Measurements from ENCODE around the gene C9orf153. TPM values are rescaled to one million over a fixed set of nuclear protein-coding genes. Genes with fewer than 3 reads are reported as not detected.

C9orf153 gene
- total RNA-seq, 2 donors from 2014 or later = 0.26 to 1.0 TPM

- H3K36me3 Mint-ChIP-seq (ENCODE audit: low read depth) = peaks cover 50% of the 10 kb centered on the region
- peak overlapping the region; percentile 89 for H3K4me3 Mint-ChIP-seq
- H3K27ac Mint-ChIP-seq = peak overlapping the region; percentile 79
- ATAC-seq (replicated peaks) = peak; percentile 3
- H3K4me1 Mint-ChIP-seq = peaks cover 23% of the 10 kb centered on the region
- H3K27me3 Mint-ChIP-seq = no peaks in the 10 kb centered on the region
- no peaks in the 10 kb centered on the region for H3K9me3 Mint-ChIP-seq
These were observed 22.2 kb upstream of the C9orf153 start for GRCh38 chr9:86281593-86282076.

DNA sequence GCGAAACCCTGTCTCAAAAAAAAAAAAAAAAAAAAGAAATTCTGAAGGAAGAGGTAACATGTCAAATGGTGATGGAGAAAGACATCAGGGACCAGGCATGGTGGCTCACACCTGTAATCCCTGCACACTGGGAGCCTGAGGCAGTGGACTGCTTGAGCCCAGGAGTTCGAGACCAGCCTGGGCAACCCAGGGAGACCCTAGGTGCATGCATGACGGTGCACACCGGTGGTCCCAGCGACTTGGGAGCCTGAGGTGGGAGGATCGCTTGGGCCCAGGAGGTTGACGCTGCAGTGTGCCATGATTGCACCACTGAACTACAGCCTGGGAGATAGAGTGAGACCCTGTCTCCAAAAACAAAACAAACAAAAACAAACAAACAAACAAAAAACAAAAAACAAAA, 21.1 kb upstream of the C9orf153 start:
- H3K9me3 Mint-ChIP-seq = no peaks in the 10 kb centered on the region
- H3K27me3 Mint-ChIP-seq = no peaks in the 10 kb centered on the region
- H3K27ac Mint-ChIP-seq = no peak overlapping the region
- ATAC-seq (replicated peaks) = no peak
- H3K4me1 Mint-ChIP-seq = peaks cover 23% of the 10 kb centered on the region
- peaks cover 47% of the 10 kb centered on the region for H3K36me3 Mint-ChIP-seq (ENCODE audit: low read depth)
- peak overlapping the region; percentile 89 for H3K4me3 Mint-ChIP-seq

DNA sequence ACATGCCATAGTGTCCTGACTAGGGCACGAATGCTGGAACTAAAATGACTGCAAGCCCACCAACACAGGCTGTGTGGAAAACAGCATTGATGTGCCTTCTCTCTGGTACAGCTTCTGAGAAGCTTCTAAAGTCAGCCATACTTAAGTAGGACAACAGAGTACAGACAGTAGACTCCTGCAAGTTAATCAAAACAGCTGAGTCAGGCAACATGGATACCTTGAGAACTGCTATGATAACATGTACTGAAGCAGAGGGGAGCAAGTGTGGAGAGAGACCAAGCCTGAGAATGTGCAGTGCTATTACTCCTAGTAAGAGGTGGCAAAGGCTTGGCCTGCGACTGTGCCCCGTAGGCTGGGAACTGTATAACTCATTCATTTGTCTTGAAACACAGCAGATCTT, 20.4 kb upstream of the C9orf153 start:
- Mint-ChIP-seq H3K4me1 (peaks cover 23% of the 10 kb centered on the region), H3K36me3 (ENCODE audit: low read depth) (peaks cover 54% of the 10 kb centered on the region), H3K27me3 (no peaks in the 10 kb centered on the region), H3K9me3 (no peaks in the 10 kb centered on the region), H3K4me3 (peak overlapping the region; percentile 89), H3K27ac (no peak overlapping the region)
- no peak for ATAC-seq (replicated peaks)

DNA sequence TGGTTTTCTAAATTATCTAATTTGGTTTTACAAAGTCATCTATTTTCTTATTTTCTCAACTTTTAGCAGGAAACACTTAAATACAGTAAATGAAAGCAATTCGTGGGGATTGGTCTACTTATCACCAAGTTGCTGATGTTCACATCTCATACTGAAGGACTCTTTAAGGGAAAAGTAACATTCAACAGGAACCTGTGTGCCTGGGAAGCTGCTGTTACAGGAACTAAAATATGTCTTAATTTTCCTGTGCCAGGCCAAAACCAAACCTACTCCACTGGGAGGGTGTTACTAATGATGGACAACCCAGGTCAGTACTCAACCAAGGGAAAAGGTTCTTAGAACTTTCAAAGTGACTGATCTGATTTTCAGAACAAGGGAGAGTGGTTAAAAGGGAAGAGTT, 17.6 kb upstream of the C9orf153 start:
- peaks cover 19% of the 10 kb centered on the region for H3K4me1 Mint-ChIP-seq
- no peaks in the 10 kb centered on the region for H3K27me3 Mint-ChIP-seq
- no peak overlapping the region for H3K27ac Mint-ChIP-seq
- H3K4me3 Mint-ChIP-seq = no peak overlapping the region
- no peaks in the 10 kb centered on the region for H3K9me3 Mint-ChIP-seq
- no peak for ATAC-seq (replicated peaks)
- peaks cover 82% of the 10 kb centered on the region for H3K36me3 Mint-ChIP-seq (ENCODE audit: low read depth)

- ATAC-seq (replicated peaks) = no peak
- Mint-ChIP-seq H3K4me3 (no peak overlapping the region), H3K9me3 (no peaks in the 10 kb centered on the region)
These were observed 16.5 kb upstream of the C9orf153 start for GRCh38 chr9:86275962-86276361.

DNA sequence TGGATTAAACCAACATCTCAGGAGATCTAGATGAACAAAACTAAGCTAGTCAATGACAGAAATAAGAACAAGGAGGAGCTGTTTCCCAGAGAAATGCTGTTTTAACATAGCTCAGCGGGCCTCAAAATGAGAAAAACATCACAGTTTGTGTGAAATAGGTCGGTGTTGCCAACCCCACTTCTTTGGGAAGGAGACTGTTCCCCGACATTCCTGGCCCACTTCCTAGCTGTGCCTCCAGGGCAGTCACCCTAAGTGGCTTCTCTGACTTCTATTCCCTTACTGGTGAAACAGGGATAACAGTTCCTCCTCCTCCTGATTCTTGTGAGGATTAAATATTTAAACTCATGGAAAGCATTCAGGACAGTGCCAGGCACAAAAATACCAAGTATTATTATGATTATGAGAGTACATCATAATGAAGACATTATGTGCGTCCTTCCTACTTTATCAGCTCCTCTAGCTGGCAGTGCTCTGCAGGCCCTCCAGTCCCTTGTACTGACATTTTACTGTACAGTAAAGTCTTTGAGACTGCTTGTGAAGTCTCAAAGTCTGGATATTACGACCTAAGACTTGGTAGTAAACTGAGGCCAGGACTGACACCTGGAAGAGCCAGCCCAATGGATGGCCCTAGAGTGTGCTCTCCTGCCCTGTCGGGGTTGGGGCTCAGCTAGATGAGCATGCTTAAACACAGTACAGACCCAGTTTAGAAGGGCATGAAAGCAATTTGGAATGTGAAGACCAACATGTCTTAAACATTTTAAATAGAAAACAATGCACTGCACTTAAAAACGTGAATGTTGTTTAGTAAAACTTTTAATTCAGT, 15.6 kb upstream of the C9orf153 start:
- Mint-ChIP-seq H3K27ac (no peak overlapping the region), H3K9me3 (no peaks in the 10 kb centered on the region), H3K4me1 (peaks cover 17% of the 10 kb centered on the region), H3K27me3 (no peaks in the 10 kb centered on the region), H3K36me3 (ENCODE audit: low read depth) (peaks cover 80% of the 10 kb centered on the region), H3K4me3 (no peak overlapping the region)
- no peak for ATAC-seq (replicated peaks)

More at GRCh38 chr9:86275962-86276361, 16.5 kb upstream of the C9orf153 start:
- peaks cover 19% of the 10 kb centered on the region for H3K4me1 Mint-ChIP-seq
- H3K27me3 Mint-ChIP-seq = no peaks in the 10 kb centered on the region
- H3K27ac Mint-ChIP-seq = no peak overlapping the region
- H3K36me3 Mint-ChIP-seq (ENCODE audit: low read depth) = peaks cover 85% of the 10 kb centered on the region

DNA sequence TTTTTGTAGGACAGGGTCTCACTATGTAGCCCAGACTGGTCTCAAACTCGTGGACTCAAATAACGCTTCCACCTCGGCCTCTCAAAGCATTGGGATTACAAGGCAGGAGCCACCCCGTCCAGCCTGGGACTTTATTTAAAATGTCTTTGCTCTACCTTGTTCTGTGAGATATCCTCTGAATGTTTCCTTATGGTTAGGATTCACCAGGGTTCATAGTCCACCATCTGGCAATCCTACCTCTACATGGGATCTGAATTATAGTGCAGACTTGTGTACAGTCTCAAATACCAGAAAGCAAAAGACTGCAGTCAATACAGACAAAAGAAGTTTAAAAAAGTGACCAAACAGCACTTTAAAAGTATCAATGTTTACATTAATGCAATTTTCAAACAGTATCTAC, 12.8 kb upstream of the C9orf153 start:
- no peak overlapping the region for H3K27ac Mint-ChIP-seq
- no peaks in the 10 kb centered on the region for H3K27me3 Mint-ChIP-seq
- peaks cover 73% of the 10 kb centered on the region for H3K36me3 Mint-ChIP-seq (ENCODE audit: low read depth)
- no peak overlapping the region for H3K4me3 Mint-ChIP-seq
- peaks cover 4% of the 10 kb centered on the region for H3K4me1 Mint-ChIP-seq
- H3K9me3 Mint-ChIP-seq = no peaks in the 10 kb centered on the region
- no peak for ATAC-seq (replicated peaks)

DNA sequence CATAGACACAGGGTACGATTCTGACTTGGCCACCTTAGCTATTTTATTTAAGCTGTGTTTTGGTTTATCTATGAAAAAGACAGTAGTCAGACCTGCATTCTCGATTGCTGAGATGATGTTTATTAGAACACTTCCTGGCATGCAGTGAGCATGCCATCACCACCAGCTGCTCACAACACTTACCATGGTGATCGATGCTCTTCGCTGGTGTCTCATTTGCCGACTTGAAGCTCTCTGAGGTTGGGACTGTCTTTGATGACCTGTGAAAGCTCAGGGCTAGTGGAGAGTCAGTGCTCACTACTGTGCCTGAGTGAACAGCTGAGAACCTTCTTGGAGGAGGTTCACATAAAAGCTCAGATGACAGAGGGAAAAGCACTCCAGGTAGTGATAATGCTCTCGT, 4.4 kb upstream of the C9orf153 start:
- Mint-ChIP-seq H3K4me3 (no peak overlapping the region), H3K9me3 (no peaks in the 10 kb centered on the region), H3K27ac (no peak overlapping the region), H3K27me3 (no peaks in the 10 kb centered on the region), H3K4me1 (no peaks in the 10 kb centered on the region), H3K36me3 (ENCODE audit: low read depth) (peaks cover 71% of the 10 kb centered on the region)
- no peak for ATAC-seq (replicated peaks)

- no peaks in the 10 kb centered on the region for H3K27me3 Mint-ChIP-seq
These were observed 3.0 kb upstream of the C9orf153 start for GRCh38 chr9:86262492-86262891.

DNA sequence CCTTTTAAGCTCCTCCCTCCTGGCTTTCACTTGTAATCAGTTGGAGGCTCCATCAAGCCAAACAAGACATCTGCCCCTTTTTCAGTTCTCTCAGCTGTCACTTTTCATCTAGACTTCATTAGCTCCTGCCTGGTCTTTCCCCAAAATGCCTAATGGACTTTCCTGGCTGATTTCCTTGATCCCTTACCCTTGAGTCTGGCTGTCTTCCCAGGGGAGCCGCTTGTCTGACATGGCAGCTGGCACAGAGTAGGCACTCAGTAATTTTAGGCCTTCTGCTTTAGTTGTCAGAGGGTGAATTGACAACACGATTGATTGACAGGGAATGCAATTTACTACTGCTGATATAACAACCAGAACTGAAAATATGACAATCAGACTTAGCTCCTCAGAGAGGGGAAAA, 2.1 kb downstream of the C9orf153 start:
- Mint-ChIP-seq H3K4me1 (no peaks in the 10 kb centered on the region), H3K36me3 (ENCODE audit: low read depth) (peaks cover 20% of the 10 kb centered on the region), H3K27ac (no peak overlapping the region), H3K9me3 (no peaks in the 10 kb centered on the region), H3K4me3 (no peak overlapping the region), H3K27me3 (peaks cover 3% of the 10 kb centered on the region)
- no peak for ATAC-seq (replicated peaks)

More at GRCh38 chr9:86262492-86262891, 3.0 kb upstream of the C9orf153 start:
- no peak overlapping the region for H3K4me3 Mint-ChIP-seq
- peaks cover 64% of the 10 kb centered on the region for H3K36me3 Mint-ChIP-seq (ENCODE audit: low read depth)
- no peaks in the 10 kb centered on the region for H3K9me3 Mint-ChIP-seq
- H3K27ac Mint-ChIP-seq = no peak overlapping the region
- no peaks in the 10 kb centered on the region for H3K4me1 Mint-ChIP-seq
- no peak for ATAC-seq (replicated peaks)

DNA sequence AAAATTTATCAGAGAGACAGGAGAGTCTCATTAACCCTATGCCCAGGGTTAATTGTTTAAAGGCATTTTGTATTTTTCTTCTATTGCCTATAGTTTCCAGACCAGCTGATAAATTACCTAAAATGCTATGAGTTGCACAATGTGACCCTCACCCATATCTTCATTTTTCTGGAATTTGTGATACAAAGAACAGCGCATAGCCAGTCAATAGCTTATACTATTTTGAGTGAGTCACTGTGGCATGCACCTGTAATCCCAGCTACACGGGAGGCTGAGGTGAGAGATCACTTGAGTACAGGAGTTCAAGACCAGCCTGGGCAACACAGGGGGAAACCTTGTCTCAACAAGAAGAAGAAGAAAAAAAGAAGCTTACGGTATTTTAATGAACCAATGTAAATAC, 2.8 kb downstream of the C9orf153 start:
- Mint-ChIP-seq H3K9me3 (no peaks in the 10 kb centered on the region), H3K4me1 (no peaks in the 10 kb centered on the region), H3K36me3 (ENCODE audit: low read depth) (peaks cover 14% of the 10 kb centered on the region), H3K27ac (no peak overlapping the region), H3K4me3 (no peak overlapping the region), H3K27me3 (peaks cover 3% of the 10 kb centered on the region)
- no peak for ATAC-seq (replicated peaks)

DNA sequence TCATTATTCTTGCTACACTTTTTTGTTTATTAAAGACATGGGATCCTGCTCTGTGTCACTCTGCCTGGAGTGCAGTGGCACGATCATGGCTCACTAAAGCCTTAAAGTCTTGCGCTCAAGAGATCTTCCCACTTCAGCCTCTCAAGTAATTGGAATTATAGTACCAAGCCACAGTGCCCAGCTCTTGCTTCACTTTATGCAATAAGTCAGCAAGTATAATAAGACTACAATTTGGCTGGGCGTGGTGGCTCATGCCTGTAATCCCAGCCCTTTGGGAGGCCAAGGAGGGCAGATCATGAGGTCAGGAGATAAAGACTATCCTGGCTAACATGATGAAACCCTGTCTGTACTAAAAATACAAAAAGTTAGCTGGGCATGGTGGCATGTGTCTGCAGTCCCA, 5.9 kb downstream of the C9orf153 start:
- Mint-ChIP-seq H3K9me3 (no peaks in the 10 kb centered on the region), H3K4me1 (no peaks in the 10 kb centered on the region), H3K36me3 (ENCODE audit: low read depth) (no peaks in the 10 kb centered on the region), H3K27me3 (peaks cover 11% of the 10 kb centered on the region), H3K4me3 (no peak overlapping the region), H3K27ac (no peak overlapping the region)
- ATAC-seq (replicated peaks) = no peak

- Mint-ChIP-seq H3K4me3 (no peak overlapping the region), H3K36me3 (ENCODE audit: low read depth) (no peaks in the 10 kb centered on the region), H3K27ac (no peak overlapping the region), H3K9me3 (no peaks in the 10 kb centered on the region), H3K27me3 (peaks cover 11% of the 10 kb centered on the region), H3K4me1 (no peaks in the 10 kb centered on the region)
- ATAC-seq (replicated peaks) = no peak
These were observed 6.6 kb downstream of the C9orf153 start for GRCh38 chr9:86252870-86253269.

DNA sequence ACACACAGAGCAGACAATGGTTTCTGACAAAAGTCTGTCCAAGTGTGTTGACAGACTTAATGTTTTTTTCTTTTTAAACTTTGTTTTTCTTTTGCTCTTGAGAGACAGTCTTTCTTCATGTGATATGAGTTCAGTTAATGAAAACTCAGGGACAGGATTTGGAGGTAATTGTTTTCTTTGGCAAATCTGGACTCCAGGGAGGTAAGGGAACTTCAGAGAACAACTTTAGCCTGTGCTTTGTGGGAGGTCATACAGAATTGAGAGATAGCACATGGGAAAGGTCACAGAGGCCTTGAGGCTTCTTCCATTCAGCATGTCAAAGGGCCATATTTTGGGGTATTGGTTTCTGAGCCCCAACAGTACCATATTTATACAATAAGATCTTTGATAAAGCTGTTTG, 9.3 kb downstream of the C9orf153 start:
- Mint-ChIP-seq H3K4me1 (peaks cover 3% of the 10 kb centered on the region), H3K27ac (no peak overlapping the region), H3K36me3 (ENCODE audit: low read depth) (no peaks in the 10 kb centered on the region), H3K27me3 (peaks cover 15% of the 10 kb centered on the region), H3K4me3 (no peak overlapping the region), H3K9me3 (no peaks in the 10 kb centered on the region)
- no peak for ATAC-seq (replicated peaks)

GRCh38 chr9:86248746-86249145, 10.7 kb downstream of the C9orf153 start:
- ATAC-seq (replicated peaks) = no peak
- Mint-ChIP-seq H3K4me3 (no peak overlapping the region), H3K4me1 (peaks cover 3% of the 10 kb centered on the region)

More at GRCh38 chr9:86248746-86249145, 10.7 kb downstream of the C9orf153 start:
- H3K36me3 Mint-ChIP-seq (ENCODE audit: low read depth) = no peaks in the 10 kb centered on the region
- no peak overlapping the region for H3K27ac Mint-ChIP-seq
- no peaks in the 10 kb centered on the region for H3K9me3 Mint-ChIP-seq
- H3K27me3 Mint-ChIP-seq = peaks cover 15% of the 10 kb centered on the region

All from activated T-helper 17 cell treated with anti-CD3 and anti-CD28 coated beads, Interleukin-2, amount 50 U/mL, for 72 hours (primary cell).